Erythroblast (primary cell): Measurements from ENCODE around the gene CCHCR1.

Source experiments
- GATA1 ChIP-seq: IDR thresholded peaks from 2 replicates; pipeline ENCODE4 v1.6.1; 2011; ENCODE audit warnings: low read depth, mild to moderate bottlenecking, control low read depth, low read length, moderate library complexity
- POLR2A ChIP-seq: IDR thresholded peaks from 2 replicates; pipeline ENCODE4 v1.6.1; 2011; ENCODE audit warnings: mild to moderate bottlenecking, low read length

- no peak for TF ChIP-seq POLR2A
- TF ChIP-seq GATA1 = no peak
These were observed 28.6 kb upstream of the CCHCR1 start for GRCh38 chr6:31186052-31186734.
